ENCODE data around the gene ASB3. TPM values are rescaled to one million over a fixed set of nuclear protein-coding genes. Genes with fewer than 3 reads are reported as not detected.
A peak's percentile ranks its signal among the peaks of the same experiment; 100 is the strongest.
"Not testable (repeated sequence)": the region's sequence is repeated elsewhere in the genome, so short reads cannot be mapped to it uniquely, and the experiment has no call there.

ASB3 gene
- total RNA-seq, 1 donor from 2014 or later: 21.2 TPM

DNA sequence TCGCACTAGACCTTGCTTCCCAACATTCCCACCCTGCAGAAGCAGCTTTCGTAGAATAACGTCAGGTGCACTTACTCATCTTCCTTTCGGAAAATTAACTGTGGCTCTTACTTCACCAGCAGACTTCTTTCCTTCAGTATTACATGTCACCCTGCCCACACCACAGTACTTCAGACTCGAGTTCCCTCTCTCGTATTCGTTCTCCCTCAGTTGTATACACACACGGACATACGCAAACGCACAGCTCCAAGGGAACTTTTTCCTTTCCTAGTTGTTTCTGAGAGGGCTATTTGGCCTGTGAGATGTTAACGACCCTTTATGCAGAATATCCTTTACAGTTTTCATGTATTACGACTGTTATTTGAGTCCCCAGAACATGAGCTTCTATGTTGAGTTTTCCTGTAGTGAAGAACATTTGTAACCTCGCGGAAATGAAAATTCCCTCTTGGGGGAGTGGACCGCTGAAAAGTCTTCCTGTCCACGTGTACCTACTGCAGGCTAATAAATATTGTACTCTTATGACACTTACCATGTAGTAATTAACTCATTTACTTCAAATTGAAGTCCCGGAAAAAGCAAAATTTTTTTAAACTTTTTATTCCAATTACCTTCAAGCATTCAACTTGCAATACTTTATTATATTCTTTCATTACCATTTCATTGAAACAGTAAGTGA lies 999 bp upstream of the ASB3 start:
- DNase-seq (ENCODE audit: low read depth in 2 of 2): peak; percentile 37 to 51

DNA sequence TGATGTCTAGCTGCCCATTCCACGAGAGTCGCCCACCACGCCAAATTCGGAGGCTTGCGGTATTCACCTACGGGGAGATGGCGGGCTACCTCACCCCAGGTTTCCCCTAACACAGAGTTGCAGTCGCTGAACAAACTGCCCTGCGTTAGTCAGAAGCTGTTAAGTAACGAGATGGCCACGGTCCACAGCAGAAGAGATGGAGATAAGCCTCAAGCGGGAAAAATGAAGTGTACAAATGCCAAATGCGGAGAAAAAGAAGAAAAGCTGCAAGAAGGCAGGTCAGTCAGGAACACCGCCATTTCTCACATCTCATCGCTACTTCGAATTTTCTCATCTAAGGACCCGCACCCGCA lies 425 bp downstream of the ASB3 start:
- DNase-seq (ENCODE audit: low read depth in 2 of 2): peak; percentile 51 to 55

DNA sequence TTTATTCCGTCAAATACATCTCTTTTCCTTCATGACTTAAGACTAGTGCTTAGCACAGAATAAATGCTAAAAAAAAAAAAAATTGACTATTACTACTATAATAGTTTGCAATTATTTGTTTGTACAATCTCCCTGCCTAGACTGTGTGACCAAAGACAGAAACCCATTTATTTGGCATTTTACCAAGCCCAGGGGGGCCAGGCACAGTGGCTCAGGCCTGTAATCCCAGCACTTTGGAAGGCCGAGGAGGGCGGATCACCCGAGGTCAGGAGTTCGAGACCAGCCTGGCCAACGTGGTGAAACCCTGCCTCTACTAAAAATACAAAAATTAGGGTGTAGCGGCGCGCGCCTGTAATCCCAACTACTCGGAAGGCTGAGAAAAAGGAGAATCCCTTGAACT lies 1.4 kb downstream of the ASB3 start:
- DNase-seq (ENCODE audit: low read depth in 2 of 2): no peak

DNA sequence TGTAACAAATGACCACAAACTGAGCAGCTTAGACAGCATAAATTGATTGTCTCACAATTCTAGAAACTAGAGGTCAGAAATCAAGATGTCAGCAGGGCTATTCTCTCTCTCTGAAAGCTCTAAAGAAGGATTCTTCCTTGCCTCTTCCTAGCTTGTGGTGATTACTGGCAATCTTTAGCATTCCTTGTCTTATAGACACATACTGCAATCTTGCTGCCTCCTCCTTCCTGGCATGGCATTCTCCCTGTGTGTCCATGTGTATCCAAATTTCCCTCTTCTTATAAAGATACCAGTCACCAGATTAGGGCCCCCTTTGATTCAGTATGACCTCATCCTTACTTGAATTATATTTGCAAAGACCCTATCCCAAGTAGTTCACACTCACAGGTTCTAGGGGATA lies 2.3 kb downstream of the ASB3 start:
- no peak for DNase-seq (ENCODE audit: low read depth in 2 of 2)

DNA sequence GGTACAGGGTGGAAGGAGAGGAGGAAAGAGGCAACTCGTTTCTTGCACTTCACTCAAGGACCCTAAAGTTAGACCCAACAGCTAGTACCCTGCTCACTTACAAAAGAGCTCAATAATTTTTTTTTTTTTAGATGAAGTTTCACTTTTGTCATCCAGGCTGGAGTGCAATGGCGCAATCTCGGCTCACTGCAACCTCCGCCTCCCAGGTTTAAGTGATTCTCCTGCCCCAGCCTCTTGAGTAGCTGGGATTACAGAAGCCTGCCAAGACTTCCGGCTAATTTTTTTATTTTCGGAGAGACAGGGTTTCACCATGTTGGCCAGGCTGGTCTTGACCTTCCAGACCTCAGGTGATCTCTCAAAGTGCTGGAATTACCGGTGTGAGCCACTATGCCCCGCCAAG lies 4.1 kb downstream of the ASB3 start:
- no peak for DNase-seq (ENCODE audit: low read depth in 2 of 2)

DNA sequence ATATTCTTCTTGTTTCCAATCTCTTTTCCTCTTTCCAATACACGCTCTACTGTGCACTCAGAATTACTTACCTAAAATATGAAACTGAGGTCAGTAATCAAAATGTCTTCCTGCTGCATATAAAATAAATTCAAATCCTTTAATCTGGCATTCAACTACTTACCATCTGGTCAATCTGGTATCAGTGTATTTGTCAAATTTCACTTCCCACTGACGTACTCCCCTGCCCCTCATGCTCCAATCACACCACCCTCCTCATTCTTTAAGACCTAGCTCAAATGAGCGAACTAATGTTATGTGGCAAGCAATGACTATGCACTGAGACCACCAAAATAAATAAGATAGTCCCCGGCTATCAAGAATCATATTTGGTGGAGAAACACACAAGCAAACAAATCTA lies 6.7 kb downstream of the ASB3 start:
- DNase-seq (ENCODE audit: low read depth in 2 of 2): no peak

DNA sequence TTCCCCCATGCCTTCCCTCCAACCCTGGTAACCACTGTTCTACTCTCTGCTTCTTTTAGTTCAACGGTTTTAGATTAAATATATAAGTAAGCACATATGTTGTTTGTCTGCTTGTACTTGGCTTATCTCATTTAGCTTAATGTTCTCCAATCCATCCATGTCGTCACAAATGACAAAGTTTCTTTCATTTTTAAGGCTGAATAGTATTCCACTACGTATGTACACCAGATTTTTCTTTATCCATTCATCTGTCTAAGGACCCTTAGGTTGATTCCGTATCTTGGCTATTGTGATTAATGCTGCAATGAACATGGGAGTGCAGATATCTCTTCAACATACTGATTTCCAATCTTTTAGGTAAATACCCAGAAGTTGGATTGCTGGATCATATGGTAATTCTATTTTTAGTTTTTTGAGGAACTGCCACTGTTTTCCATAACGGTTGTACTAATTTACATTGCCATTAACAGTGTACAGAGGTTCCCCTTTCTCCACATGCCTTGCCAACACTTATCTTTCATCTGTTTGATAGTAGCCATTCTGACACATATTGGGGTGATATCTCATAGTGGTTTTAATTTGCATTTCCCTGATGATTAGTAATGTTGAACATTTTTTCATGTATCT lies 8.1 kb downstream of the ASB3 start:
- no peak for DNase-seq (ENCODE audit: low read depth in 2 of 2)

DNA sequence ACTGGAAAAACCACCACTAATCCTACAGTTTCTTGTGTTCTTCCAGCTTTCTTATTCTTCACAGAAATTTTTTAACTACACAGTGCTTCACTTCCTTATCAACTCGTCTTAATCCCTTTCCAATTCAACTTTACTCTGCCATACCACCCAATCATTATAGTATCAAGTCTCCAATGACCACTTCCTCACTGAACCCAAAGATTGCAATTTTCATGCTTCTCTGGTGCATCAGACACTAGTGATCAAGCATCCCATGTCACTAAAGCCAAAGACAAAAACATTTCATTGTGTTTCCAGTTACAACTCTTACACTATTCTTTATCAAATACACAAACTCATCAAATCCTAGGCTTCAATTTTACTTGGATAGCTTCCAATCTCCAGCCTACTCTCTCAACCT lies 9.6 kb downstream of the ASB3 start:
- no peak for DNase-seq (ENCODE audit: low read depth in 2 of 2)

DNA sequence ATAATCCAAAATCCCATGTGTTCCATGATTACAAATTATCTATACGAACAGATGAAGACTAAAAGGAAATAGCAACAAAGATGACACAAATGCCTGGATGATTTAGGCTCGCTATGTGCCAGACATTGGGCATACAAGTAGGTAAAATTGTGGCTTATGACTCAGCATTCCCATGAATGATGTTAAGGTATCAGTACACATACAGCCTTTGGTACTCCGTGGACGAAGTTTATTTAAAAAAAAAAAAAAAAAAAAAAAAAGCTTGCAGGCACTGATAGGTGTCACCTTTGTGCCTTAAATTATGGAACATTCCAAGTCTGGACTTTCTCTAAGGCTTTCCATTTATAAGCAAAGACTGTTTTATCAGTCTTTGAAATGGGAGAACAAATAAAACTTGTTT lies 16.5 kb downstream of the ASB3 start:
- DNase-seq (ENCODE audit: low read depth in 2 of 2): peak in 1 of 2 donors; percentile 60

DNA sequence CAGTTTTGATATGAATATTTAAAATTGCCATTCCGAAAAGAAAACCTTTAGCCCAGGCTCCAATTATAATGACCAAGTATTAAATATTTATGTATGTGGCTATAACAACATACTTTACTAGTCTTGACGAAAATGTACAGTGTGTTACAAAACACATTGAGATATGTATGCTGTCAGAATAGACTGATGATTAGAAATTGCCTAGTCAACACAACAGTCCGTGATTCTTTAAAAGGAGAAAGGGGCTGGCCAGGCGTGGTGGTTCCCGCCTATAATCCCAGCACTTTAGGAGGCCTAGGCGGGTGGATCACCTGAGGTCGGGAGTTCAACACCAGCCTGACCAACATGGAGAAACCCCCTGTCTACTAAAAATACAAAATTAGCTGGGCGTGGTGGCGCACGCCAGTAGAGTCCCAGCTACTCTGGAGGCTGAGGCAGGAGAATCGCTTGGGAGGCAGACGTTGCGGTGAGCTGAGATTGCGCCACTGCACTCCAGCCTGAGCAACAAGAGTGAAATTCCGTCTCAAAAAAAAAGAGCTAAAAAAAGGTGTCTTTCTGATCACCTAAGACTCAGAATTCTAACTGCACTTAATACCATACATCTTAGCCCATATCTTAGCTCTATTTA lies 17.3 kb downstream of the ASB3 start:
- no peak for DNase-seq (ENCODE audit: low read depth in 2 of 2)

DNA sequence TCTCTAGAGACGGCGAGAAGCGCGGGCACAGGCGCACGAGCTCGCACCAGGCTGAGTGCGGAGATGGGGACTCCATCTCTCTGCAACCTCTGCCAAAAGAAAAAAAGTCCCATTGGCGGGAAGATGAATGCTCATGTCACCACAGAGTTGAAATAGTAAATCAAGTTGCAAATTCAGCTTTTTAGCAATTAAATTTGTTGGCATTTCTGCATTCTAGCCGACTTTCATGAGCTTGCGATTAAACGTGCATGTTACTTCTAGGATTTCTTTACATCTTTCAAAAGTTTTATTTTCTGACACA lies 18.6 kb downstream of the ASB3 start:
- peak in 1 of 2 donors; percentile 8 for DNase-seq (ENCODE audit: low read depth in 2 of 2)

DNA sequence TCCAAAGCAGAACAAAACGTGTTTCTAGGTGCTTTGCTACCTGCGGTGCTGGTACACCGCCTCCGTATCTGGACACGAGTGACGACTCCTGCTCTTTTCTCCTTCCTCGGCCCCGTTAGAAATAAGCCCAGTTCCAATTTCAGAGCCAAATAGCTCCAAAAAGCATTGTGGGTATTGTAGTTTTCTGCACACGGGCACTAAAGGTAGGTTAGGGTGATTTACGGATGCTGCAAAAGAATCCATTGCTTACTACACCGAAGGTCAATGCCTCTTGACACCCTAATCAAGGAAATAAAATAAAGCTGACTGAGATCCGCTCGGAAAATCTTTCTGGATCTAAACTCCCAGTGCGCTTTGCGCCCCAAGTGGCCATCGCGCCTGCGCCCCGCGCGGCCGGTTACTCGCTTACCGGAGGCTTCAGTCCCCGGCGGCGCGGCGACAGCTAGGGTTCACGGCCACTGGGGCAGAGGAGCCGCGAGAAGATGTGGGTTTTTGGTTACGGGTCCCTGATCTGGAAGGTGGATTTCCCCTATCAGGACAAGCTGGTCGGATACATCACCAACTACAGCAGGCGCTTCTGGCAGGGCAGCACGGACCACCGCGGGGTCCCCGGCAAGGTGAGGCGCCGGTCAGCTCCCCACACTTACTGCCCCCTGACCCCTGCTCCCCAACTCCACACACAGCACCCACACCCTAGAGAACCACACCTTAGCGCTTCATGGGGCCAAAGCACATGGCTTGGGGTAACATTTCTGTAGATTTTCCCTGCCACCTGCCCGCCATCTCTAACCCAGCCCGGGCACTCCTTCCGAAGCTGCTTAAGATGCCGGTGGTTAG lies 19.1 kb downstream of the ASB3 start, which contains the start of gene CHAC2:
Gene CHAC2, plus strand, starts transcription at position 400 of the 837 bp plus-strand sequence. Its CDS starts 83 bp downstream, at position 483.
- peak; percentile 87 to 89 for DNase-seq (ENCODE audit: low read depth in 2 of 2)

DNA sequence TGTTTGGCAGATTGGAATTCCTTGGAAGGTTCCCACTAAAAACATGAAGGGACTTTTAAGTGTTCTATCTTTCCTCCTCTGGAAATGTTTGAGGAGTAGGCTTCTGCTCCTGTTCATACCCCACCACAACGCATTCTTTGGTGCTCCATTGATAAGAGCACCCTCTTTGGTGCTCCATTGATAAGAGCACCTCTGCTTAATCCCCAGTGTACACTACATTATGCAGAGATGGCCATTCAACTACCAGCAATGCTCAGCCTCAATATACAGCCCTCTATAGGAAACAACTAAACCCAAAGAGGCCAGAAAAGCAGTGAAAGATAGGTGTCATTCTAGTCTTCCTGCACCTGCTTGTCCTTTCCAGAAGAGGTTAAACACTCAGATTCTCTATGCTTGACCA lies 21.0 kb downstream of the ASB3 start:
- no peak for DNase-seq (ENCODE audit: low read depth in 2 of 2)

DNA sequence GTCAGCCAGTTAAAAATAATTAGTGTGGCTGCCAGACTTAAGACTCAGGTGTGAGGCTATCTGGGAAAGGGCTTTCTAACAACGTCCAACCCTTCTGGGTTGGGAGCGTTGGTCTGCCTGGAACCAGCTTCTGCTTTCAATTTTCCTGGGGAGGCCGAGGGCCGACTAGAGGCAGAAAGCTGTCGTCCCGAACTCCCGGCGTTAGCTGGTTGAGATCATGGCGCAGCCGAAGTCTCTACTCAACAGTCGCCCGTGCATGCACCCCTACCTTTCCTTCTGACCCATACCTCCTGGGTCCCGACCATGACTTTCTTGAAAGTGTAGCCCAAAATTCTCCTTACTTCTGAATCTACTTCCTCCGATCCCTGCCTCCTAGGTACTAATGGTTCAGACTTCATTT lies 29.5 kb downstream of the ASB3 start:
- not testable (repeated sequence) for DNase-seq (ENCODE audit: low read depth in 2 of 2)

DNA sequence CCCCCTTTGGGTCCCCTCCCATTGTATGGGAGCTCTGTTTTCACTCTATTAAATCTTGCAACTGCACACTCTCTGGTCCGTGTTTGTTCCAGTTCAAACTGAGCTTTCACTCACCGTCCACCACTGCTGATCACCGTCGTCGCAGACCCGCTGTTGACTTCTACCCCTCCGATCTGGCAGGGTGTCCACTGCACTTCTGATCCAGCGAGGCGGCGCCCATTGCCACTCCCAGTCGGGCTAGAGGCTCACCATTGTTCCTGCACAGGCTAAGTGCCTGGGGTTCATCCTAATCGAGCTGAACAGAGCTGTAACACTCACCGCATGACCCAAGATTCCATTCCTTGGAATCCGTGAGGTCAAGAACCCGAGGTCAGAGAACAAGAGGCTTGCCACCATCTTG lies 30.1 kb downstream of the ASB3 start:
- no peak for DNase-seq (ENCODE audit: low read depth in 2 of 2)

DNA sequence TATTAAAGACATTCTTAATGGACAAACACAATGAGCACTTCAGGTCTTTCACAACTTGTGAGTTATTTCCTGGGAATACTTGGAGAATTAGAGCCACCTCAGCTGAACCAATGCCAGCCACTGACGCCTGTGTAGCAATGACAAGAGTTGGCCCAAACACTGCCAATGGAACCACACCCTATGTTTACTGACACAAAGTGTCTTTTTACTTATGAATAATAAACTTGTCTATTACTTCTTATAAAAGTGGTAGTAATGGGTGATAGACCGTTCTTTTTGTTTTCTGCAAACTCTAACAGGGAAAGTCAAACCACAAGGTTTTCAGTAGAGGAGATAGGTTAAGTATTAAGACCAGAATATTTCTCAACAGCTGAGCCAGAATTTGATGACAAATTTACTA lies 31.6 kb downstream of the ASB3 start:
- peak in 1 of 2 donors; percentile 27 for DNase-seq (ENCODE audit: low read depth in 2 of 2)

DNA sequence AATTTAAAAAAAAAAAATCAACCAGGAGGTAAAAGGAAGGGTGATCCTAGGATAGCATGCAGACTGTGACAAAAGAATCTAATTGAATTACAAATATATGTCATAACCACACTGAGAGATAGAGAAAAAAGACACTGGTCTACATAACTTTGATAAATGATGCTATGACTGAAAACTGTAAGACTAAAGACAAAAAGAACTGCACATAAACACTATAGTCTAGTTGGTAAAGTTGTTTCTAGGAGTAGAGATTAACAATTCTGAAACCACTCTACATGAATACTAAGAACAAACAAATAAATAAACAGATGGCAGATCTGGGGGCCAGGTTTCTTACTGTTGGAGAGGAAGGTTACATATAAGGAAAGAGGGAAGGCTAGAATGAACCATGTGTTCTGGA lies 33.7 kb downstream of the ASB3 start:
- DNase-seq (ENCODE audit: low read depth in 2 of 2): no peak

DNA sequence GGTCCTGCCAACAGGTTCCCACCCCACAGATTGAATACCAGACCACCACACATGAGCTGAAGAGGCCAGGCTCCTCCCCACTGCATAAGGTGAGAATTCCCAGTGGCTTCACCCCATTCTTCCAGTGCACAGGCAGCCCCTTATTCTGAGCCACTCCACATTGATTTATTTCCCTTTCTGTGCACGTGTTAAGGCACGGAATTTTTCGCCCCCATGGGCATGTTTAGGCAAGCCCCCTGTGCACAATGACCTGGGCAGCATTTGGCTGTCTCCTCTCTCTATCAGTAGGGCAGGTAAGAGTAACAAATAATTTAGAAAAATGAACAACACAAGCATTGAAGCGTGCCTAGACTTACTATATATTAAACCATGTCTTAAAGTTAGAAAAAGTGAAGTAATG lies 34.4 kb downstream of the ASB3 start:
- DNase-seq (ENCODE audit: low read depth in 2 of 2): no peak

DNA sequence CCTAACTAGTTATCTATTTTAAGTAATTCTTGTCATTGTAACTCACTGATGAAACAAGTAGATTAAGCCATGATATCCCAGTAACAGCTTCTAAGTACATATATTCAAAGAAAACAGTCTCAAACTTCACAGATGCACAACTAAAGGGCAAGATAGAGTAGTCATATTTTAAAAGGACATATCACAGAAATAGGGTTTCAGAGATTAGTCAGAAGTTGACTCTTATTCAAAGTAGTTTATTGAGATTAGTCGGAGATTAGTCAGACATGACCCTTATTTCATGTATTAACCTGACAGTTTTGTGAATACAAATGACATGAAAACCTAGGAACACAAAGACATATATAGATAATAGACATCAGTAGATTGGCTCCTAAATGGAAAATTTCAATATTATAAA lies 35.0 kb downstream of the ASB3 start:
- peak in 1 of 2 donors; percentile 36 for DNase-seq (ENCODE audit: low read depth in 2 of 2)

DNA sequence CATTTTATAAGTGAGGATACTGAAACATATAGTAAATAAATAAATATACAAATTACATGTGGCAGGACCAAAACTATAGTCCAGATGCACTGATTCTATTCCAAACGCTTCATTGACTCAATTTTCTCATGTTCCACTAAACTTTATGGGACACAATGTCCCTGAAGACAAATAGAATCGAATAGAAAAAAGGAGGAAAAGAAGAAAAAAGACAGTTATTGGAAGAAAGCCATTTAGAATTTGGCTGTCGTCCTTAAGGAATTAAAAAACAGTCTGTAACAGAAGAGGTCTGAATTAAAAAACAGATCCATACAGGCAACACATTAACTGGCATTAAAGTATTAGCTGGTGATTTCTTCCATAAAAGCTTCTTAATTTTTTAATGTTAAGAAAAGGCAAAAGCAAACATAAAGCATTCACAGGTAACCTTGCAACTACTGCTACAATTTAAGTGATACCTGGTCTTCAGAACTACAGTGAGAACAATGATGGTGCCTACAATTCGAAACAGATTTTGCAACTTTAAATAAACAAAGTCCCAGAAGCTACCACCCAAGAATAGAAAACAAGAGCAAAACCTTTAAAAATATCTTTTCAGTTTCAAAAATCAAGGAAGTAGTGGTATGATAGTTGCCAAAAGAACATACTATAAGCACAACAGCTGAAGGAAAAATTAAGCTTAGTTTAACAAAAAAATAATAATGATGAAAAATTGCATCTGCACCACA lies 36.5 kb downstream of the ASB3 start:
- no peak for DNase-seq (ENCODE audit: low read depth in 2 of 2)

DNA sequence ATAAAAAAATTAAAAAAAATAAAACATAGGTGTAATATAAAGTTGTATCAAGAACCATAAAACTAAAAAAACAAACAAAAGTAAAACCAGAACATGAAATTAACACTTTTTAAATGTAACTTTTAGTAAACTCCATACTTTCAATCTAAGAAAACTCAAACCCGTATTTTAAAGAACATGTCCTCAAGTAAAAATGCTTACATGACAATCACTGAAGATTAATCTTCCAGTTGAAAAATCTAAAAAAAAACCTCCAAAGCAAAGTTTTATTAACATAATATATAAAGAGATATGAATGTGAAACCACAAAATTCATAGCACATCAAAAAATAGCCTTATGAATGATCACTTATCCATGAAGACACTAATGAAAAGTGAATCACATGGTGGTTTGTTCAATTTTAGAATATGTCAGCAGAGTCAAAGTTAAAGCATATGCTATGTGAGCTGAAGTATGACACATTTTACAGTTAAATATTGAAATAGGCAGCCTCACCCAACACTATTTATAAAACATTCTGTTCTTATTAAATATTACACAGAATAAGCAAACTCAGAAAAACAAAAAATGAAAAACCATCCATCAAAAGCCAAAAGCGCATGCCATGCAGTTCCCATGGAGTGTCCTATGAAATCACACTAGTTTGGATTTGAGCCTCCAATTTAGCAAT lies 42.2 kb downstream of the ASB3 start:
- DNase-seq (ENCODE audit: low read depth in 2 of 2): no peak

All from lung microvascular endothelial cell (primary cell).